IPS DF 19.7 (cell line): ENCODE results near the gene GTPBP4.
"Not testable (repeated sequence)": the region's sequence is repeated elsewhere in the genome, so short reads cannot be mapped to it uniquely, and the experiment has no call there.

ENCODE experiments used
- DNase-seq: peaks from one replicate; pipeline ENCODE4 v3.0.0-alpha.2; 2013; ENCODE audit warnings: low read depth, low spot score

Gene GTPBP4

GRCh38 chr10:1024103-1024502, 35.9 kb downstream of the GTPBP4 start:
- DNase-seq = no peak

- no peak for DNase-seq
These were observed 37.4 kb downstream of the GTPBP4 start, which contains the start of gene IDI2 for GRCh38 chr10:1025683-1026082. TSS of gene IDI2 (minus strand) at chr10:1025859. CDS start at chr10:1024723, 1,136 bp downstream.

- no peak for DNase-seq
These were observed 38.3 kb downstream of the GTPBP4 start for GRCh38 chr10:1026578-1026977.

GRCh38 chr10:1029838-1030237, 41.6 kb downstream of the GTPBP4 start:
- DNase-seq = no peak

- no peak for DNase-seq
These were observed 45.4 kb downstream of the GTPBP4 start for GRCh38 chr10:1033601-1034000.

- no peak for DNase-seq
These were observed 46.5 kb downstream of the GTPBP4 start for GRCh38 chr10:1034758-1035157.

- no peak for DNase-seq
These were observed 47.0 kb downstream of the GTPBP4 start for GRCh38 chr10:1035201-1035600.

GRCh38 chr10:1036341-1036791, 48.1 kb downstream of the GTPBP4 start:
- DNase-seq = no peak

GRCh38 chr10:1037098-1037497, 48.9 kb downstream of the GTPBP4 start:
- no peak for DNase-seq

- not testable (repeated sequence) for DNase-seq
These were observed 50.5 kb downstream of the GTPBP4 start for GRCh38 chr10:1038769-1039168.

GRCh38 chr10:1040133-1040532, 51.9 kb downstream of the GTPBP4 start:
- DNase-seq = no peak

GRCh38 chr10:1041514-1041913, 53.3 kb downstream of the GTPBP4 start:
- no peak for DNase-seq

GRCh38 chr10:1043532-1043995, 55.3 kb downstream of the GTPBP4 start:
- DNase-seq = no peak

- DNase-seq = no peak
These were observed 55.9 kb downstream of the GTPBP4 start for GRCh38 chr10:1044146-1044545.

GRCh38 chr10:1044964-1045363, 56.7 kb downstream of the GTPBP4 start:
- DNase-seq = no peak

- DNase-seq = no peak
These were observed 57.2 kb downstream of the GTPBP4 start for GRCh38 chr10:1045415-1045814.

GRCh38 chr10:1047937-1048336, 59.7 kb downstream of the GTPBP4 start:
- no peak for DNase-seq

GRCh38 chr10:1048349-1048731, 60.1 kb downstream of the GTPBP4 start:
- no peak for DNase-seq

GRCh38 chr10:1048732-1049424, 60.6 kb downstream of the GTPBP4 start, which contains the start of gene IDI1:
TSS of gene IDI1 (minus strand) at chr10:1049119. CDS start at chr10:1049003, 116 bp downstream.
- DNase-seq = peak; percentile 92

- no peak for DNase-seq
These were observed 61.3 kb downstream of the GTPBP4 start for GRCh38 chr10:1049425-1049958.

- DNase-seq = no peak
These were observed 61.9 kb downstream of the GTPBP4 start for GRCh38 chr10:1050145-1050544.

- no peak for DNase-seq
These were observed 62.3 kb downstream of the GTPBP4 start for GRCh38 chr10:1050554-1050953.

GRCh38 chr10:1054684-1055083, 66.5 kb downstream of the GTPBP4 start:
- DNase-seq = no peak
